Karpas-422 (cell line): Measurements from ENCODE around the gene SCN8A. TPM values are rescaled to one million over a fixed set of nuclear protein-coding genes. Genes with fewer than 3 reads are reported as not detected.
"Not testable (repeated sequence)": the region's sequence is repeated elsewhere in the genome, so short reads cannot be mapped to it uniquely, and the experiment has no call there.

Experiments
- DNase-seq: peaks from one replicate; pipeline ENCODE4 v3.0.0-alpha.2; 2015
- H2AFZ ChIP-seq: fragments of 200-600 bp; sonication (generic); 2 replicates; pipeline ENCODE4 v1.6.1; 2014; ENCODE audit warnings: antibody characterized with exemption, low read length, mixed read lengths
- H3K27ac ChIP-seq: fragments of 200-600 bp; sonication (generic); 2 replicates; pipeline ENCODE4 v1.5.1; 2014; ENCODE audit warnings: mild to moderate bottlenecking, low read length, moderate library complexity
- H3K27me3 ChIP-seq: fragments of 200-600 bp; sonication (generic); 2 replicates; pipeline ENCODE4 v1.6.1; 2014; ENCODE audit warnings: low read length, mixed read lengths
- H3K36me3 ChIP-seq: fragments of 200-600 bp; sonication (generic); 2 replicates; pipeline ENCODE4 v1.6.1; 2014; ENCODE audit warnings: low read length, mixed read lengths; ENCODE audit not compliant: insufficient read depth
- H3K4me1 ChIP-seq: fragments of 200-600 bp; sonication (generic); 2 replicates; pipeline ENCODE4 v1.6.1; 2014; ENCODE audit warnings: mild to moderate bottlenecking, low read length, mixed read lengths
- H3K4me2 ChIP-seq: fragments of 200-600 bp; sonication (generic); 2 replicates; pipeline ENCODE4 v1.6.1; 2014; ENCODE audit warnings: low read length, low read depth, mild to moderate bottlenecking; ENCODE audit not compliant: poor library complexity, severe bottlenecking
- H3K4me3 ChIP-seq: fragments of 200-600 bp; sonication (generic); 2 replicates; pipeline ENCODE4 v1.5.1; 2014; ENCODE audit warnings: mild to moderate bottlenecking, antibody characterized with exemption, low read length, mixed read lengths
- H3K79me2 ChIP-seq: fragments of 200-600 bp; sonication (generic); 2 replicates; pipeline ENCODE4 v1.6.1; 2014; ENCODE audit warnings: mild to moderate bottlenecking, low read length, mixed read lengths
- H3K9ac ChIP-seq: fragments of 200-600 bp; sonication (generic); 2 replicates; pipeline ENCODE4 v1.6.0; 2014; ENCODE audit warnings: low read length
- H3K9me2 ChIP-seq: fragments of 200-600 bp; sonication (generic), shearing (Covaris generic); replicated peaks from 2 replicates; pipeline ENCODE4 v1.6.0; 2014; ENCODE audit warnings: mild to moderate bottlenecking, low read length, moderate library complexity; ENCODE audit not compliant: insufficient read depth
- H3K9me3 ChIP-seq: fragments of 300-700, 200-600 bp; sonication (generic); 2 replicates; pipeline ENCODE4 v1.6.1; 2014; ENCODE audit warnings: low read length, mixed read lengths
- H4K20me1 ChIP-seq: fragments of 200-600 bp; sonication (generic); 2 replicates; pipeline ENCODE4 v1.6.1; 2014; ENCODE audit warnings: mild to moderate bottlenecking, antibody characterized with exemption, low read length, low read depth; ENCODE audit not compliant: insufficient read depth
- total RNA-seq: library from RNA; depleted of rRNA; stranded (reverse); fragments of >200 nt; shearing (Covaris generic); gene quantifications from 2 replicates; pipeline ENCODE4 v1.2.3, GENCODE V29; 2014; ENCODE audit warnings: low replicate concordance; rRNA removed

The SCN8A gene
- 0.11 and 0.22 TPM in 2 replicates for total RNA-seq

DNA sequence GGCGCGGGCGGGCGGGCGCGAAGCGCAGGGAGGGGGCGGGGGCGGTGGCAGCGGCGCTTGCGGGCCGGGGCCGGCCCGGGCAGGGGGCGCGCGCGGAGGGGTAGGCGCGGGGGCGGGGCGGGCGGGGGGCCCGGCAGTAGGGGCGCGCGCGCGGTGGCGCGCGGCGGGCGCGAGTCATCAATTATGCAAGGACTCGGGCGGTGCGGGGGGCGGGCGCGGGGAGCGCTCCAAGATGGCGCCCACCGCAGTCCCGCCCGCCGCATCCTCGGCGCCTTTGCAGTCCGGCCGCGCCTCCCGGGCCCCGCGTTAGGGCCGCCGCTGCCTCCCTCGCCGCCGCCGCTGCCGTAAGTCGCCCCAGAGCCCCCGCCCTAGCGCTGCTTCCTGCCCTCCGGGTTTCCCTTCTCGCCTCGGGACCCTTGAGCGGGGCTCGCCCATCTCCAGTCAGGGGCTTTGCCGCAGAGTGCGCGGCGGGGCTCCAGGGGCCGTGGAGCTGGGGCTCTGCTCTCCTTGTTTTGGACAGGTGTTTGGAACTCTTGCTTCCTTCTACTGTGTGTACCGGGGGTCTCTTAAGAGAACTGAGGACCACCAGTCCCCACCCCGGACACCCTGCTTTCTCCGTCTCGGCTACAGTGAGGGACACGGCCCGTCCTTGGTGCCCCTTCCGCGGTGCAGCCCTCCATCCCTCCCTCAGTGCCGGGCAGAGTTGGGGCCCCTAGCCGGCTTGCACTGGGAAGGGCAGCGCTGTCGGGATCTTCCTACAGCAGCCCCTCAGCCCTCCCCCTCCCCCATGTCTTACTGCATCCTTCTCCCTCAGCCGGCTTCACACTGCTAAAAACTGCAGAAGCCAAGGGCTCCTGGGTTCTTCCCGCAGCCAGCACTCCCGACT is at the start of gene SCN8A:
Gene SCN8A, plus strand, starts transcription at position 218 of the 886 bp plus-strand sequence. CDS start 71,585 bp downstream, outside the sequence.
- Histone ChIP-seq H3K9ac (peak within 1 kb of the TSS; percentile 61), H2AFZ (peak within 1 kb of the TSS; percentile 79), H3K9me2 (no peaks in the 10 kb centered on the region), H3K79me2 (no peaks in the 10 kb centered on the region), H3K4me2 (peak within 1 kb of the TSS; percentile 75), H3K4me3 (peak within 1 kb of the TSS; percentile 64), H3K9me3 (no peaks in the 10 kb centered on the region), H3K27me3 (no peaks in the 10 kb centered on the region), H3K4me1 (peaks cover 10% of the 10 kb centered on the region), H3K36me3 (no peaks in the 10 kb centered on the region), H3K27ac (no peak within 1 kb of the TSS), H4K20me1 (no peaks in the 10 kb centered on the region; the same call in 1 of the 2 replicates)
- DNase-seq: peak; percentile 70

DNA sequence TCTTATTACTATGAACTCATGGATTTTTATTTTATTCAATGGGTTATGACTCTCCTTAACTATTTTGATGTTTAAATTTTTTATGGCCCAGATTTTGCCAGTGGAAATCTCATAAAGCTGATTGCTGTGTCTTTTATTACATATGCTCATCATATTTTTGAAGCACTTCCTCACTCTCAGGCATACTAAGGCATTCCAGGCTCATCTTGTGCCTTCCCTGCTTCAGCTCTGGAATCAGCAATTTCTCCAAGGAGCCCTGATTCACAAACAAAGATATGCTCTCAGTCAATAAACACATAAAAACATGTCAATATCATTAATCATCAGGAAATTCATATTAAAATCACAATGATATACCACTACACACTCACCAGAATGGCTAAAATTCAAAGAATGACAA is 44.9 kb upstream of the SCN8A start:
- Histone ChIP-seq H4K20me1 (no peaks in the 10 kb centered on the region), H3K9me2 (no peaks in the 10 kb centered on the region), H3K79me2 (no peaks in the 10 kb centered on the region), H3K9ac (no peak overlapping the region), H3K27ac (no peak overlapping the region), H3K9me3 (no peaks in the 10 kb centered on the region), H3K4me2 (no peak overlapping the region), H3K4me3 (no peak overlapping the region), H3K27me3 (no peaks in the 10 kb centered on the region), H2AFZ (no peak overlapping the region), H3K36me3 (no peaks in the 10 kb centered on the region), H3K4me1 (peaks cover 9% of the 10 kb centered on the region; the same call in 1 of the 2 replicates)
- no peak for DNase-seq

DNA sequence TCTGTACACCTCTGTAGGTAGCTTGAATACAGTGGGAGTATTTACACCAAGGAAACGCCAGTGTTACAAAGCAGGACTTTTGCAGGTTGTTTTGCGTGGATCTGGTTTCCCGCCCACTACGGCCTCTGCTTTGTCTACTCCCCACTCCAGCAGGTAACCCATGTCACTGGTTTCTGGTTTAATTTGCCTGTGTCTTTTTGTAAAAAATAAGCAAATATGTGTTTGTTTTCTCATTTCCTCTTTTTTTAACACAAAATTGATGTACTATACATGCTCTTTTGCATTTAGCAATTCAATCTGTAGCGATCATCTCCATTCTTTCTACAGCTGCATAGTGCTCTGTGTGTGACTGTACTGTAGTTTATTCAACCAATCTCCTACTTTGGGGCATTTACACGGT is 43.4 kb upstream of the SCN8A start:
- peaks cover 9% of the 10 kb centered on the region; the same call in 1 of the 2 replicates for H3K4me1 ChIP-seq
- no peaks in the 10 kb centered on the region for H4K20me1 ChIP-seq
- H3K36me3 ChIP-seq: no peaks in the 10 kb centered on the region
- H3K79me2 ChIP-seq: no peaks in the 10 kb centered on the region
- H3K4me3 ChIP-seq: no peak overlapping the region
- H3K4me2 ChIP-seq: no peak overlapping the region
- H2AFZ ChIP-seq: no peak overlapping the region
- H3K27me3 ChIP-seq: no peaks in the 10 kb centered on the region
- no peaks in the 10 kb centered on the region for H3K9me3 ChIP-seq
- H3K9me2 ChIP-seq: no peaks in the 10 kb centered on the region
- H3K27ac ChIP-seq: no peak overlapping the region
- no peak for DNase-seq
- no peak overlapping the region for H3K9ac ChIP-seq

DNA sequence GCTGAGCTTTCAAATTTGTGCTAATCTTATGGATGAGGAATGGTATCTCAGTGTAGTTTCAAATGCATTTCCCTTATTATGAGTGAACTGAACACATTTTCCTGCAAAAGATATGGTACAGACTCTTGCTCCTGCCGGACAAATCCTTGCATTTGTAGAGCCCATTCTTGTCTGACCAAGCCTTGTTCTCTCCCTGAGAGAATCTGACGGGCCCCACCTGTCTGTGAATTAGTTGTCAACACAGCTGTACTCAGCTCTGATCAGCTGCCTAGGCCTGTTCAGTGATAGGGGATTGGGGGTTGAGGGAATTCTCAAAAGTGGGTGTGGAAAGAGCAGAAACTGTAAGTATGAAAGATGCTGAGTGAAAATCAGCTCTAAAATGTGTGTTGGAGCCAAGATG is 42.8 kb upstream of the SCN8A start:
- no peaks in the 10 kb centered on the region for H4K20me1 ChIP-seq
- no peak overlapping the region for H3K4me2 ChIP-seq
- no peak for DNase-seq
- H3K9me3 ChIP-seq: no peaks in the 10 kb centered on the region
- no peaks in the 10 kb centered on the region for H3K36me3 ChIP-seq
- no peaks in the 10 kb centered on the region for H3K27me3 ChIP-seq
- H3K27ac ChIP-seq: no peak overlapping the region
- no peak overlapping the region for H2AFZ ChIP-seq
- no peaks in the 10 kb centered on the region for H3K79me2 ChIP-seq
- H3K9me2 ChIP-seq: no peaks in the 10 kb centered on the region
- H3K4me1 ChIP-seq: peaks cover 9% of the 10 kb centered on the region; the same call in 1 of the 2 replicates
- H3K9ac ChIP-seq: no peak overlapping the region
- no peak overlapping the region for H3K4me3 ChIP-seq

DNA sequence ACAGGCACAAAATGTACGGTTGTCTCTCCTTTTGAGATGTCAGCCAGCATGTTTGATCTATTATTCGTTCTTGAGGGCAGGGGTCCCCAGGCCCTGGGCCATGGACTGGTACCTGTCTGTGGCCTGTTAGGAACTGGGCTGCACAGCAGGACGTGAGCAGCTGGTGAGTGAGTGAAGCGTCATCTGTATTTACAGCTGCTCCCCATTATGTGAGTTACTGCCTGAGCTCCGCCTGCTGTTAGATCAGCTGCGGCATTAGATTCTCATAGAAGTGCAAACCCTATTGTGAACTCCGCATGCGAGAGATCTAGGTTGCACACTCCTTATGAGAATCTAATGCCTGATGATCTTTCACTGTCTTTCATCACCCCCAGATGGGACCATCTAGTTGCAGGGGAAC is 41.4 kb upstream of the SCN8A start:
- Histone ChIP-seq H3K9ac (no peak overlapping the region), H2AFZ (no peak overlapping the region), H3K27ac (no peak overlapping the region), H3K4me2 (no peak overlapping the region), H3K9me2 (no peaks in the 10 kb centered on the region), H3K4me3 (no peak overlapping the region), H3K36me3 (no peaks in the 10 kb centered on the region), H3K27me3 (no peaks in the 10 kb centered on the region), H3K79me2 (no peaks in the 10 kb centered on the region), H4K20me1 (no peaks in the 10 kb centered on the region), H3K4me1 (peaks cover 9% of the 10 kb centered on the region; the same call in 1 of the 2 replicates), H3K9me3 (no peaks in the 10 kb centered on the region)
- no peak for DNase-seq

DNA sequence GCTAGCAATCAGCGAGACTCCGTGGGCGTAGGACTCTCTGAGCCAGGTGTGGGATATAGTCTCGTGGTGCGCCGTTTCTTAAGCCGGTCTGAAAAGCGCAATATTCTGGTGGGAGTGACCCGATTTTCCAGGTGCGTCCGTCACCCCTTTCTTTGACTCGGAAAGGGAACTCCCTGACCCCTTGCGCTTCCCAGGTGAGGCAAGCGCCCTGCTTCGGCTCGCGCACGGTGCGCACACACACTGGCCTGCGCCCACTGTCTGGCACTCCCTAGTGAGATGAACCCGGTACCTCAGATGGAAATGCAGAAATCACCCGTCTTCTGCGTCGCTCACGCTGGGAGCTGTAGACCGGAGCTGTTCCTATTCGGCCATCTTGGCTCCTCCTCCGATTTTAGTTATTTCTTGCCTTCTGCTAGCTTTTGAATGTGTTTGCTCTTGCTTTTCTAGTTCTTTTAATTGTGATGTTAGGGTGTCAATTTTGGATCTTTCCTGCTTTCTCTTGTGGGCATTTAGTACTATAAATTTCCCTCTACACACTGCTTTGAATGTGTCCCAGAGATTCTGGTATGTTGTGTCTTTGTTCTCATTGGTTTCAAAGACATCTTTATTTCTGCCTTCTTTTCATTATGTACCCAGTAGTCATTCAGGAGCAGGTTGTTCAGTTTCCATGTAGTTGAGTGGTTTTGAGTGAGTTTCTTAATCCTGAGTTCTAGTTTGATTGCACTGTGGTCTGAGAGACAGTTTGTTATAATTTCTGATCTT is 22.6 kb upstream of the SCN8A start:
- not testable (repeated sequence) for H3K4me2 ChIP-seq, H3K9ac ChIP-seq, H3K9me2 ChIP-seq, H3K9me3 ChIP-seq, H3K36me3 ChIP-seq, H3K79me2 ChIP-seq, DNase-seq, H3K4me3 ChIP-seq, H2AFZ ChIP-seq, H4K20me1 ChIP-seq, H3K4me1 ChIP-seq, H3K27ac ChIP-seq, H3K27me3 ChIP-seq

DNA sequence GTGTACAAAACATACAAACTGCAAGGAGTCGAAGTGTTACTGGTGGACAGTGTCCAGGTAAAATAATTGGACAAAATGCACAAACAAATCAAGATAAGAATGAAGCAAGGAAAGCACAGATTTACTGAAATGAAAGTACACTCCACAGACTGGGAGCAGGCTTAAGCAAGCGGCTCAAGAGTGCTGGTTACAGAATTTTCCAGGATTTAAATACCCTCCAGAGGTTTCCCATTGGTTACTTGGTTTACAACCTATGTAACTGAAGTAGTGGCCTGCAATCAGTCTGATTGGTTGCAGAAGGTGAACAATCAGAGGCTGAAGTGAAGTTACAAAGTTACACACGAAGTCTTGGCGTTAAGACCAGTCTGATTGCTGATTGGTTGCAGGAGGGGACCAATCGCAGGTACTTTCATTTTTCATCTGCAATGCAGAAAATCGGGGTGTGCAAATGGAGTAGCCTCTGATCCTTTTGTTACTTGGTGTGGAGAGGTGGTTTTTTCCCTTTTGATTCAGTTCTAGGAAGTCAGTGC is 11.6 kb upstream of the SCN8A start:
- H3K79me2 ChIP-seq: no peaks in the 10 kb centered on the region
- H4K20me1 ChIP-seq: no peaks in the 10 kb centered on the region
- no peaks in the 10 kb centered on the region for H3K27me3 ChIP-seq
- H3K4me3 ChIP-seq: no peak overlapping the region
- H3K4me1 ChIP-seq: peaks cover 5% of the 10 kb centered on the region
- no peaks in the 10 kb centered on the region for H3K36me3 ChIP-seq
- H3K9me3 ChIP-seq: no peaks in the 10 kb centered on the region
- no peak for DNase-seq
- H3K9me2 ChIP-seq: no peaks in the 10 kb centered on the region
- no peak overlapping the region for H3K9ac ChIP-seq
- H3K27ac ChIP-seq: no peak overlapping the region
- H2AFZ ChIP-seq: no peak overlapping the region
- H3K4me2 ChIP-seq: no peak overlapping the region

DNA sequence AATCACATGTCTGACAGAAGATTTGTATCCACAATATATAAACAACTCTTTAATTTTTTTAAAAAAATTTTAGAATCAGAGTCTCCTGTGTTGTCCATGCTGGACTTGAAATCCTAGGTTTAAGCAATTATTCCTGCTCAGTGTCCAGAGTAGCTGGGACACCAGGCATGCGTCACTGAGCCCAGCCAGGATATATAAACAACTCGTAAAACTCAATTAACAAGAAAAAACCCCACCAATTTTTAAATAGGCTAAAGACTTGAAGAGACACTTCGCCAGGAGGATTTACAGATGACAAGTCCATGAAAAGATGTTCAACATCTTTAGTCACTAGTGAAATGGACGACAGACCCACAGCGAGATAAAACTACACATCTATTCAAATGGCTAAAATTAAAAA is 2.0 kb upstream of the SCN8A start:
- H3K79me2 ChIP-seq: no peaks in the 10 kb centered on the region
- no peak overlapping the region for H3K4me2 ChIP-seq
- H2AFZ ChIP-seq: no peak overlapping the region
- no peaks in the 10 kb centered on the region; the same call in 1 of the 2 replicates for H3K27me3 ChIP-seq
- no peak overlapping the region for H3K9ac ChIP-seq
- H3K9me2 ChIP-seq: no peaks in the 10 kb centered on the region
- H3K36me3 ChIP-seq: no peaks in the 10 kb centered on the region
- H3K4me3 ChIP-seq: no peak overlapping the region
- H4K20me1 ChIP-seq: no peaks in the 10 kb centered on the region; the same call in 1 of the 2 replicates
- DNase-seq: no peak
- no peak overlapping the region for H3K27ac ChIP-seq
- no peaks in the 10 kb centered on the region for H3K9me3 ChIP-seq
- H3K4me1 ChIP-seq: peaks cover 18% of the 10 kb centered on the region
